D721Med (cell line): ENCODE results near the gene XIST.
"Not testable (repeated sequence)": the region's sequence is repeated elsewhere in the genome, so short reads cannot be mapped to it uniquely, and the experiment has no call there.

Experiments
- DNase-seq: peaks from one replicate; pipeline ENCODE4 v3.0.0; 2011; ENCODE audit warnings: low spot score; ENCODE audit not compliant: insufficient read length
- FAIRE-seq: peaks from 2 replicates; lab custom pipeline; 2011; peaks lifted over from hg19 to GRCh38; lab: Jason Lieb, UNC
- TF ChIP-seq, protein P1 (sequence below): IDR thresholded peaks from 2 replicates; pipeline ENCODE4 v1.5.1; 2012; ENCODE audit warnings: mild to moderate bottlenecking, control low read depth; ENCODE audit not compliant: insufficient read depth; ENCODE audit errors: missing control alignments

XIST gene

DNA sequence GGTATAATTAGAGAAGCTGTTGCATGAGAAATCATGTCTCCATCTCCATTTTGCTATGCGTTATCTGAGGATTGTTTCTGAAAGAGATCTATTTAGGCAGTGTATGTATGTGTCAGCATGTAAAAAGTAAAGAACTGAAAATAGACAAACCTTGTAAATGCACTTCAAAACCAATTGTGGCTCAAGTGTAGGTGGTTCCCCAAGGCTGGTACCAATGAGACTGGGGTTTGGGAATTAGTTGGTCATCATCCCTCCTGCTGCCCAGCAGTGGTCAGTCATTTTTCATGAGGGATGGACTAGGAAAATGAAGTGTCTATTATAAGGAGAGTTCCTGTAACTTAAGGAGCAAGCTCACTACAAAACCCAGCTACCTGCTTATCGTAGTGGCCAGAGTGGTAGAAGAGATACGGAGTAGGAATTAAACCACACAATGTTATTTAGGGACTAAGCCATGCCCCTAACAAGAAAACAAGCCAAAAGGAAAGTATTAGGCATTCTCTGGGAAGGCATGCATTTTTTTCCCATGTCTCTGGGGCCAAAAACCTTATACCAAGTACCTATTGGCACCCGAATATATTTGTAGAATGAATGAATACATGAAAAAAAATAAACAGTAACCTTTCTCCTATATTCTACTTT, 30.5 kb downstream of the XIST start:
- no peak for DNase-seq
- FAIRE-seq: no peak
- TF ChIP-seq, protein P1, sequence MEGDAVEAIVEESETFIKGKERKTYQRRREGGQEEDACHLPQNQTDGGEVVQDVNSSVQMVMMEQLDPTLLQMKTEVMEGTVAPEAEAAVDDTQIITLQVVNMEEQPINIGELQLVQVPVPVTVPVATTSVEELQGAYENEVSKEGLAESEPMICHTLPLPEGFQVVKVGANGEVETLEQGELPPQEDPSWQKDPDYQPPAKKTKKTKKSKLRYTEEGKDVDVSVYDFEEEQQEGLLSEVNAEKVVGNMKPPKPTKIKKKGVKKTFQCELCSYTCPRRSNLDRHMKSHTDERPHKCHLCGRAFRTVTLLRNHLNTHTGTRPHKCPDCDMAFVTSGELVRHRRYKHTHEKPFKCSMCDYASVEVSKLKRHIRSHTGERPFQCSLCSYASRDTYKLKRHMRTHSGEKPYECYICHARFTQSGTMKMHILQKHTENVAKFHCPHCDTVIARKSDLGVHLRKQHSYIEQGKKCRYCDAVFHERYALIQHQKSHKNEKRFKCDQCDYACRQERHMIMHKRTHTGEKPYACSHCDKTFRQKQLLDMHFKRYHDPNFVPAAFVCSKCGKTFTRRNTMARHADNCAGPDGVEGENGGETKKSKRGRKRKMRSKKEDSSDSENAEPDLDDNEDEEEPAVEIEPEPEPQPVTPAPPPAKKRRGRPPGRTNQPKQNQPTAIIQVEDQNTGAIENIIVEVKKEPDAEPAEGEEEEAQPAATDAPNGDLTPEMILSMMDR: no peak

DNA sequence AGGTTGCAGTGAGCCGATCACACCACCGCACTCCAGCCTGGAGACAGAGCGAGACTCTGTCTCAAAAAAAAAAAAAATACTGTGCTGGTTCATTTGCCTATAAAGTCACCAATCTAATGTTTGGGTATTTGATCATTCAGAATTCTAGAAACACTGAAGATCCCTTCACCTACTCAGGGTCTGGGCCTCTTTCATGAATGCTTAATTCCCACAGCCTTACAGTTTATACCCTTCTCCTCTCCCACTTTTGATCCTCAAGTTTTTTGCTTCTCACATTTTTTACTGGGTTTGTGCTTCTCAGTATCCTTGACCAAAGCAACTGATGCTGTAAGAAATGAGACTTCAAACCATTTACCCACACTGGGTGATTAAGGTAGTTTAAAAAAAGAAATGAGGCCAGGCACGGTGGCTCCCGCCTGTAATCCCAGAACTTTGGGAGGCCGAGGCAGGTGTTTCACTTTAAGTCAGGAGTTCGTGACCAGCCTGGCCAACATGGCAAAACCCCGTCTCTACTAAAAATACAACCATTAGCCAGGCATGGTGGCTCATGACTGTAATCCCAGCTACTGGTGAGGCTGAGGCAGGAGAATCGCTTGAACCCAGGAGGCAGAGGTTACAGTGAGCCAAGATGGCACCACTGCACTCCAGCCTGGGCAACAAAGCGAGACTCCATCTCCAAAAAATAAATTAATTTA, 32.5 kb downstream of the XIST start:
- not testable (repeated sequence) for FAIRE-seq, DNase-seq

DNA sequence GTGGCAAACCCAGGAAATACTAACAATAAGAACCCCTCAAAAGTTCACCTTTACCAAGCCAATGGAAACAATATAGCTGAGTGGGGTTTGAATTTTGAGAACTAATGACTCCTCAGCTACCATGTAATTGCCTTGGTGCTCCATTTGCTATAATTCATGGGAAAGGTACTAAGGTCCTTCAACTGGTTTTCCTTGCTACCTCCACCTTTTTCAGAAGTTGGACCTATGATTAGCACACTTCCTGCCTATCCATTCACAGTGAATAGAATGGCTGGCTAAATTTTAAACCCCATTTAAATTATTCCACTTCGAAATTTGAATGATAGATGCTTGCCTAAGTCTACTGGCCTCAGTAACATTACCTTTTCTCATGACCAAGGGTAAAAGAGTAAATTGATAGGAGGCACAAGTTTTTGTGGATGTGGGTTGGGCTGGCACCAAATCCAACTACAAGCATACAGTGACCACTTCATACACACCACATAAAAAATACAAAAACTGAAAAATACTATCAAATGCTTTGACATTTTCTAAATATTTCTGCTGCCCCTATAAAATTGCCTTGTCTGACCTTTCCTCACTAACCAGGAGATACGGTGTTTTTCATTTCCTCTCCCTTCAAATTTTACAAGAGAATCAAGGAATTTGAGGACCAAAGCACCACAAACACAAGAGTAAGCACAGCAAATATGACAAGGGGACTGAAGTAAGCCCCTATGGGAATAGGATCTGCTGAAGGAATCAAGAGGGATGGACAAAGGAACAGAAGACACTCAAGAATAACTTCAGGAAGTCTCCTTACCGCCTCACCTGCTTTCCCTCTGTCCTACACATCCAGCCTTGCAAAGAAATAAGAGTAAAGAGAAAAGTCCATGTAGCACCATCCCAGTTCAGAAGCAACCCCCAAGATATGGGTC, 34.1 kb downstream of the XIST start:
- no peak for DNase-seq
- no peak for FAIRE-seq
- TF ChIP-seq, protein P1: no peak

DNA sequence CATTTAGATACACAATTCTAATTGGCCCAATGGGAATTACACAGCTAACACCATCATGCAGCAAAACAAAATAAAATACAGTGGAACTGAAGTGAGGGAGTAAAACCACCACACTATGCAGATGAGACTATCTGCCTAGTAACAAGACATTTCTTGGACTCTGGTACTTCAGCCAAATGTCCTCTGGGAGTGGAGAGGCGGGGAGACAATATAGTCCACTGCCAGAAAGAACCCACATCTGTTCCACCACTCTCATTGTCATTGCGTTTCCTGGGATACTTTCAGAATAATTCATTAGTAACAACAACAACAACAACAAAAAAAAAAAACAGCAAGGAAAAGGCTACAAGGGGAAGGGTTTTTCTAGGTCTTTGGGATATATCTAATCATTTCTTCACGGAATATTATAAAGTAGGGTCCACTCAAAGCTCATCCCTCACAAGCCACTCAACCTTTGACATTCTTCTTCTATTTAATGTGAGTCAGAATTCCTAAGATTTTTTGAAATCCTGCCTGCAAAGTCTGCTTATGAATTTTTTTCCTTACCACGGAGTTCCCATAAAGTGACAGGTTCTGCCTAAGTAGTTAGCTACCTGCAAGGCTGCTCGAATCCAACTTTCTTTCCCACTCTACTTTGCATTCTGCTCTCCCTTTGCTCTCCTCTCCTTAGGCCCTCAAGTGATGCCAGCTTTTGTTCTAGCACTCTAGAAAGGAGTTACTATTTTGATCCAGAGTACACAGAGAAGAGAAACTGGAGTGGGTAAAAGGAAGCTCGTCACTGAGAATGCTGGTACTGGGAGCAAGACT, 34.9 kb downstream of the XIST start:
- FAIRE-seq (peak; percentile 58), DNase-seq (no peak)
- TF ChIP-seq, protein P1: no peak

DNA sequence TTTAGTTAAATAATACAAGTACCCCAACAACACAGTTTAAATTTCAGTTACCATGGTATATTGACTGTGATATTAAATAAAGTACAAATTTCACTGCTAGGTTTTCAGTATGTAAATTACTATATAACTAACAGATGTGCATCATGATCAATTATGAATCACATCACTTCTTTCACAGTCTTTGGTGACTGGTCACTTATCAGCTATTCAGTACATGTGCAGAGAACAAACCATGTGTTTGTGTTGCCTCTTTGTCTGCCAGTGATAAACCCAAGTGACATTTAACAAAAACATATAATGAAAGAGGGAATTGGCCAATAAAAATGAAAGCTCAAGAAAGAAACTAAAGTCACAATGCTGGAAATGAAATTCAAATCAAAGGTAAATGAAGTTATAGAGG, 40.3 kb downstream of the XIST start:
- TF ChIP-seq, protein P1: no peak
- no peak for DNase-seq
- FAIRE-seq: no peak

DNA sequence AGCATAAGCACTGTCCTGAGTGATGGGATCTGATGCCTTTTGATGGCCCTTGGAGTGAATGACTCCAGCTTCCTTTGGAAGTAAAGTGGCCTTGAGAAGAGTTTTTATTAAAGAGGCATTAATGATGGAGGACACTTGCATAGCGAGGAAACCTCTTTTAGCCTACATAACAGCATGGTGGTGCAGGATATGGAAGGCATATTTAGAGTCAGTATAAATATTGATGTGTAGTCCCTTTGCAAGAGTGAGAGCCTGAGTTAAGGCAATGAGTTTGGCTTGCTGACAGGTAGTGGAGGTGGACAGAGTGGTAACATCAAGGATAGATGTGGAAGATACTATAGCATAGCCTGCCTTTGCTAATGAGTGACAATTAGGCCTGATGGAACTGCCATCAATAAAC, 48.4 kb downstream of the XIST start:
- FAIRE-seq, DNase-seq: not testable (repeated sequence)

DNA sequence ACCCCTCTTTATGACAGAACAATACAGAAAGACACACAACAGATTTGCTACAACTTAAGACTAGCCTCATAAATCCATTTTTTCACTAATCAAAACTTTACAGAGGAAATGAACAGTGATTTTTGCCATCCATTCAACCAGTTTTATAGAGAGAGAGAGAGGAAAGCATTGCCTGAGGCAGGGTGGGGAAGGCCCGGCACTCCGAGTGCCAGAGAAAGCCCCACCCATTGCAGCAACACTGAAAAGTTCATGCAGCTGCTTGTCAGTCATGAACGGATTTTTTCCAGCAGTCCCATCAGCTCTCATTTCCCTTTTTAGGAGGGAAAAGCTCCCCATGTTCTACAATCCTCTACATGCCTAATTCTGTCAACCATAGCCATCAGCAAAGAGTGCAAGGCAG, 52.6 kb downstream of the XIST start:
- FAIRE-seq: no peak
- DNase-seq: no peak
- TF ChIP-seq, protein P1: no peak

DNA sequence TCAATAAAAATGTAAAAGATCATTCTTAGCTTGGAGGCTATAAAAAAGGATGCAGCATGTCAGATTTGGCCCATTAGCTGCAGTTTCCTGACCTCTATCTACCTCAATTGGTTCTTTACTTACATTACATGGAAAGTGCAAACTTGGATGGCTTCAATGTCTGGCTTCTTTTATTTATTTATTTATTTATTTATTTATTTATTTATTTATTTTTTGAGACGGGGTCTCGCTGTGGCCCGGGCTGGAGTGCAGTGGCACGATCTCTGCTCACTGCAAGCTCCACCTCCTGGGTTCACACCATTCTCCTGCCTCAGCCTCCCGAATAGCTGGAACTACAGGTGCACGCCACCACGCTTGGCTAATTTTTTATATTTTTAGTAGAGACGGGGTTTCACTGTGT, 60.0 kb downstream of the XIST start:
- FAIRE-seq, DNase-seq: not testable (repeated sequence)
